Medulla oblongata (tissue), 1 donor: Measurements from ENCODE around the gene SH2D1A.

Experiments
- DNase-seq: peaks from one replicate; pipeline ENCODE4 v3.0.0-alpha.2; 2015; ENCODE audit errors: extremely low spot score

Gene SH2D1A

DNA sequence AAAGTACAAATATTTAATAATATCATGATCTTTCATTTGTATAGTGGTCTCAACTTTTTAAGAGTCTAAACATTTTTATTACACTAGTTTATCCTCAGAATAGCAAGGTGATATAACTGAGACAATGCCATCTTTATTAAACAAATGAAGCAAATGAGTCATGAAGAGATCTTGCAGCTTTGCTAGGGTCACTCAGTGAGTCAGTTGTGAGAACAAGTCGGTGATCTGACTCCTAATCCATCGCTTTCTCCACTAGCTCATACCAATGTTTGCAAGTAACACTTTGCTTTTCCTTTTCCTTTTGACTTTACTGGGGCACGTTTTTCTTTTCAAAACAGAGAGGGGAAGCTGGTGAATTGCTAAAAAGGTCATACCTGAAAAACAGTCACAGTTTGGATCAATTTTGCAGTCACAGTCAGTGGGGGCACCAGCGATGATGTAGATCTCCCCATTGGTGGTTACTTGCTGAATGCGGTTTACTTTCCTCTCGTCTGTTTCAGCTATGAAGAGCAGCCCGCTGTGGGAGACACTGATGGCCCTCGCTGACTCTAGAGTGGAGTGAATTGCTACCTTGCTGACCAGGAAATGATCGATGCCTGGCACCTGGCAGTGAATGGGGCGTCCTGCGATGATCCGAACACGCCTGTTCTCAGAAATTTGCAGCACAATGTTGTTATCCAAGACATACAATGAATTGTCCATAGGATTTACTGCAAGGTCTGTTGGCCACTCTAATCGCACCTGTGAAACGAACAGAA lies 75.7 kb downstream of the SH2D1A start:
- no peak for DNase-seq
